SK-N-SH treated with all-trans-retinoic acid at 6 μM for 48 hours (cell line): ENCODE measurements around the gene CMC4.

ENCODE experiments used
- ATAC-seq: fragments of 200-7000 bp; cut with Tn5 transposase; 3 replicates; pipeline ENCODE4 v1.9.1; 2020; ENCODE audit warnings: mild to moderate bottlenecking, moderate library complexity
- CSDC2 ChIP-seq: fragments of 250-450 bp; sonication (Bioruptor Pico); IDR thresholded peaks from 2 replicates; pipeline ENCODE4 v1.5.0; 2020; ENCODE audit warnings: mild to moderate bottlenecking, moderate library complexity
- GLIS3 ChIP-seq: fragments of 250-450 bp; sonication (Bioruptor Pico); IDR thresholded peaks from 2 replicates; pipeline ENCODE4 v1.5.0; 2020; ENCODE audit warnings: mild to moderate bottlenecking, moderate library complexity
- ISL1 ChIP-seq: fragments of 250-450 bp; sonication (Bioruptor Pico); IDR thresholded peaks from 2 replicates; pipeline ENCODE4 v2.1.2; 2022; ENCODE audit warnings: mild to moderate bottlenecking, moderate library complexity
- OSR1 ChIP-seq: fragments of 250-450 bp; sonication (Bioruptor Pico); IDR thresholded peaks from 2 replicates; pipeline ENCODE4 v1.8.0; 2022; ENCODE audit warnings: moderate library complexity, mild to moderate bottlenecking, inconsistent platforms
- POU6F1 ChIP-seq: fragments of 250-450 bp; sonication (Bioruptor Pico); IDR thresholded peaks from 2 replicates; pipeline ENCODE4 v1.8.0; 2021; ENCODE audit warnings: low read depth, mild to moderate bottlenecking, moderate library complexity, borderline replicate concordance
- PPARA ChIP-seq: fragments of 250-450 bp; sonication (Bioruptor Pico); IDR thresholded peaks from 2 replicates; pipeline ENCODE4 v1.5.0; 2020; ENCODE audit warnings: mild to moderate bottlenecking, borderline replicate concordance
- RARB ChIP-seq: fragments of 250-450 bp; sonication (Bioruptor Pico); IDR thresholded peaks from 2 replicates; pipeline ENCODE4 v1.8.0; 2021; ENCODE audit warnings: mild to moderate bottlenecking, moderate library complexity
- SNAI2 ChIP-seq: fragments of 250-450 bp; sonication (Bioruptor Pico); IDR thresholded peaks from 2 replicates; pipeline ENCODE4 v1.5.0; 2020; ENCODE audit warnings: mild to moderate bottlenecking, moderate library complexity
- TCF4 ChIP-seq: fragments of 250-450 bp; sonication (Bioruptor Pico); IDR thresholded peaks from 2 replicates; pipeline ENCODE4 v1.8.0; 2021; ENCODE audit warnings: mild to moderate bottlenecking, moderate library complexity, borderline replicate concordance
- TSHZ2 ChIP-seq: fragments of 250-450 bp; sonication (Bioruptor Pico); IDR thresholded peaks from 2 replicates; pipeline ENCODE4 v1.5.0; 2020; ENCODE audit warnings: mild to moderate bottlenecking, moderate library complexity
- ZC3H10 ChIP-seq: fragments of 250-450 bp; sonication (Bioruptor Pico); IDR thresholded peaks from 2 replicates; pipeline ENCODE4 v1.5.1; 2021; ENCODE audit warnings: mild to moderate bottlenecking, moderate library complexity
- ZFP3 ChIP-seq: fragments of 250-450 bp; sonication (Bioruptor Pico); IDR thresholded peaks from 2 replicates; pipeline ENCODE4 v1.5.0; 2020; ENCODE audit warnings: mild to moderate bottlenecking, moderate library complexity
- ZNF565 ChIP-seq: fragments of 450-650 bp; formaldehyde crosslinking; conservative IDR thresholded peaks from 2 replicates; pipeline ENCODE4 v1.5.0; 2020; ENCODE audit warnings: low read depth, mild to moderate bottlenecking, moderate library complexity
- ZNF70 ChIP-seq: fragments of 450-650 bp; formaldehyde crosslinking; IDR thresholded peaks from 2 replicates; pipeline ENCODE4 v1.5.0; 2020; ENCODE audit warnings: mild to moderate bottlenecking, moderate library complexity
- ZNF8 ChIP-seq: fragments of 450-650 bp; formaldehyde crosslinking; IDR thresholded peaks from 2 replicates; pipeline ENCODE4 v1.5.0; 2020; ENCODE audit warnings: mild to moderate bottlenecking, moderate library complexity
- TF ChIP-seq, protein P1 (sequence below): fragments of 250-450 bp; sonication (Bioruptor Pico); IDR thresholded peaks from 2 replicates; pipeline ENCODE4 v1.5.1; 2021; ENCODE audit warnings: mild to moderate bottlenecking, moderate library complexity
- TF ChIP-seq, protein P2 (sequence below): fragments of 250-450 bp; sonication (Bioruptor Pico); IDR thresholded peaks from 2 replicates; pipeline ENCODE4 v1.5.1; 2020; ENCODE audit warnings: low read depth, mild to moderate bottlenecking, moderate library complexity
- TF ChIP-seq, protein P3 (sequence below): fragments of 250-450 bp; sonication (Bioruptor Pico); IDR thresholded peaks from 2 replicates; pipeline ENCODE4 v1.8.0; 2020; ENCODE audit warnings: mild to moderate bottlenecking, moderate library complexity, borderline replicate concordance

The CMC4 gene, protein sequence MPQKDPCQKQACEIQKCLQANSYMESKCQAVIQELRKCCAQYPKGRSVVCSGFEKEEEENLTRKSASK

GRCh38 chrX:155070975-155071693, at the start of gene CMC4, which contains the start of the genes BRCC3 and MTCP1:
TSS of gene CMC4 (minus strand) at chrX:155071136. CDS start at chrX:155064023, 7,113 bp downstream.
TSS of gene BRCC3 (plus strand) at chrX:155071508. CDS start at chrX:155071528, 20 bp downstream.
TSS of gene MTCP1 (minus strand) at chrX:155071136. CDS start at chrX:155066010, 5,126 bp downstream.
- peak; percentile 96 for ATAC-seq

DNA sequence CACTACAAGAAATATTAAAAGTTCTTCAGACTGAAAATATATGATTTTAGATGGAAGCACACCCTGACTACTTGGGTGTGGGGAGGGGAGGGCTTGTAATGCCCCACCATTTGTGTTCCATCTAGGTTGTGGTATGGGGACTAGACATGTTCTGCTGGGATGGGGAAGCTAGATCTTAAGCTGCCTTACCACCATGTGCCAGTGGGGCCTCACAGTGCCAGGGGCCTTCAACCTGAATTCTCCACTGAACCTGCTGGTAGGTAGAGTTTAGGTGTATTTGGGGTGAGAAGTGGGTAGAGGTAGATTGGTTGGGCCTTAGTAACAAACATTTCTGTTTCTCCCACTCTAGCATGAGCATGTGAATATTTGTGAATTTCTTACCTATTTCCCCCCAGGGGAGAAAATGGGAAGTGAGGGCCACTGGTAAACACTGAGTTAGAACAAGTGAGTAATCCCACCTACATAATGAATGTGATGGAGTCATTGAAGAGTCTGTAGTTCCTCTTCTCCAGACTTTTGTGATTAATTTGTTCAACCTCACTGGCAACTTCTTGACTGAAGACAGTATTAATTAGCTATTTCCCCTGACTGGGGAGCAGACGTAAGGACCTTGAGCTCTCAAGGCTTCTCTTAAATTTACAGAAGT, 44.4 kb upstream of the CMC4 start:
- no peak for ATAC-seq
- TF ChIP-seq, protein P1, sequence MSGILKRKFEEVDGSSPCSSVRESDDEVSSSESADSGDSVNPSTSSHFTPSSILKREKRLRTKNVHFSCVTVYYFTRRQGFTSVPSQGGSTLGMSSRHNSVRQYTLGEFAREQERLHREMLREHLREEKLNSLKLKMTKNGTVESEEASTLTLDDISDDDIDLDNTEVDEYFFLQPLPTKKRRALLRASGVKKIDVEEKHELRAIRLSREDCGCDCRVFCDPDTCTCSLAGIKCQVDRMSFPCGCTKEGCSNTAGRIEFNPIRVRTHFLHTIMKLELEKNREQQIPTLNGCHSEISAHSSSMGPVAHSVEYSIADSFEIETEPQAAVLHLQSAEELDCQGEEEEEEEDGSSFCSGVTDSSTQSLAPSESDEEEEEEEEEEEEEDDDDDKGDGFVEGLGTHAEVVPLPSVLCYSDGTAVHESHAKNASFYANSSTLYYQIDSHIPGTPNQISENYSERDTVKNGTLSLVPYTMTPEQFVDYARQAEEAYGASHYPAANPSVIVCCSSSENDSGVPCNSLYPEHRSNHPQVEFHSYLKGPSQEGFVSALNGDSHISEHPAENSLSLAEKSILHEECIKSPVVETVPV (CRISPR knock-in tag): no peak
- TF ChIP-seq ISL1 (no peak), ZC3H10 (CRISPR knock-in tag) (no peak), ZFP3 (CRISPR knock-in tag) (no peak), ZNF8 (no peak), ZNF565 (CRISPR knock-in tag) (no peak), RARB (CRISPR knock-in tag) (no peak), TSHZ2 (CRISPR knock-in tag) (no peak), ZNF70 (no peak), PPARA (CRISPR knock-in tag) (no peak), CSDC2 (CRISPR knock-in tag) (no peak), TCF4 (CRISPR knock-in tag) (no peak), OSR1 (no peak)
- TF ChIP-seq, protein P2, sequence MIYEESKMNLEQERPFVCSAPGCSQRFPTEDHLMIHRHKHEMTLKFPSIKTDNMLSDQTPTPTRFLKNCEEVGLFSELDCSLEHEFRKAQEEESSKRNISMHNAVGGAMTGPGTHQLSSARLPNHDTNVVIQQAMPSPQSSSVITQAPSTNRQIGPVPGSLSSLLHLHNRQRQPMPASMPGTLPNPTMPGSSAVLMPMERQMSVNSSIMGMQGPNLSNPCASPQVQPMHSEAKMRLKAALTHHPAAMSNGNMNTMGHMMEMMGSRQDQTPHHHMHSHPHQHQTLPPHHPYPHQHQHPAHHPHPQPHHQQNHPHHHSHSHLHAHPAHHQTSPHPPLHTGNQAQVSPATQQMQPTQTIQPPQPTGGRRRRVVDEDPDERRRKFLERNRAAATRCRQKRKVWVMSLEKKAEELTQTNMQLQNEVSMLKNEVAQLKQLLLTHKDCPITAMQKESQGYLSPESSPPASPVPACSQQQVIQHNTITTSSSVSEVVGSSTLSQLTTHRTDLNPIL (CRISPR knock-in tag): no peak

More at GRCh38 chrX:155070975-155071693, at the start of gene CMC4, which contains the start of the genes BRCC3 and MTCP1:
- peak; percentile 68 for TF ChIP-seq ZNF70
- TF ChIP-seq, protein P3, sequence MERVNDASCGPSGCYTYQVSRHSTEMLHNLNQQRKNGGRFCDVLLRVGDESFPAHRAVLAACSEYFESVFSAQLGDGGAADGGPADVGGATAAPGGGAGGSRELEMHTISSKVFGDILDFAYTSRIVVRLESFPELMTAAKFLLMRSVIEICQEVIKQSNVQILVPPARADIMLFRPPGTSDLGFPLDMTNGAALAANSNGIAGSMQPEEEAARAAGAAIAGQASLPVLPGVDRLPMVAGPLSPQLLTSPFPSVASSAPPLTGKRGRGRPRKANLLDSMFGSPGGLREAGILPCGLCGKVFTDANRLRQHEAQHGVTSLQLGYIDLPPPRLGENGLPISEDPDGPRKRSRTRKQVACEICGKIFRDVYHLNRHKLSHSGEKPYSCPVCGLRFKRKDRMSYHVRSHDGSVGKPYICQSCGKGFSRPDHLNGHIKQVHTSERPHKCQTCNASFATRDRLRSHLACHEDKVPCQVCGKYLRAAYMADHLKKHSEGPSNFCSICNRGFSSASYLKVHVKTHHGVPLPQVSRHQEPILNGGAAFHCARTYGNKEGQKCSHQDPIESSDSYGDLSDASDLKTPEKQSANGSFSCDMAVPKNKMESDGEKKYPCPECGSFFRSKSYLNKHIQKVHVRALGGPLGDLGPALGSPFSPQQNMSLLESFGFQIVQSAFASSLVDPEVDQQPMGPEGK (CRISPR knock-in tag): no peak

- no peak for ATAC-seq
- TF ChIP-seq ZNF565 (CRISPR knock-in tag): no peak
- TF ChIP-seq OSR1: no peak
- TF ChIP-seq ZFP3 (CRISPR knock-in tag): no peak
- TF ChIP-seq GLIS3 (CRISPR knock-in tag): no peak
- TF ChIP-seq TCF4 (CRISPR knock-in tag): no peak
- TF ChIP-seq POU6F1: no peak
- no peak for TF ChIP-seq CSDC2 (CRISPR knock-in tag)
- no peak for TF ChIP-seq ZC3H10 (CRISPR knock-in tag)
- TF ChIP-seq, protein P2 (CRISPR knock-in tag): no peak
- no peak for TF ChIP-seq SNAI2 (CRISPR knock-in tag)
- TF ChIP-seq PPARA (CRISPR knock-in tag): no peak
These were observed 42.2 kb upstream of the CMC4 start for GRCh38 chrX:155113097-155113496.
